ENCODE measurements around the gene RASSF5. TPM values are rescaled to one million over a fixed set of nuclear protein-coding genes. Genes with fewer than 3 reads are reported as not detected.

RASSF5 gene
- total and polyA plus RNA-seq, 9 of the 15 experiments (the other 6 are each of a cell fraction or from before 2014, with no cell fraction given) = 6.1 to 41.0 (median 25.2) TPM

DNA sequence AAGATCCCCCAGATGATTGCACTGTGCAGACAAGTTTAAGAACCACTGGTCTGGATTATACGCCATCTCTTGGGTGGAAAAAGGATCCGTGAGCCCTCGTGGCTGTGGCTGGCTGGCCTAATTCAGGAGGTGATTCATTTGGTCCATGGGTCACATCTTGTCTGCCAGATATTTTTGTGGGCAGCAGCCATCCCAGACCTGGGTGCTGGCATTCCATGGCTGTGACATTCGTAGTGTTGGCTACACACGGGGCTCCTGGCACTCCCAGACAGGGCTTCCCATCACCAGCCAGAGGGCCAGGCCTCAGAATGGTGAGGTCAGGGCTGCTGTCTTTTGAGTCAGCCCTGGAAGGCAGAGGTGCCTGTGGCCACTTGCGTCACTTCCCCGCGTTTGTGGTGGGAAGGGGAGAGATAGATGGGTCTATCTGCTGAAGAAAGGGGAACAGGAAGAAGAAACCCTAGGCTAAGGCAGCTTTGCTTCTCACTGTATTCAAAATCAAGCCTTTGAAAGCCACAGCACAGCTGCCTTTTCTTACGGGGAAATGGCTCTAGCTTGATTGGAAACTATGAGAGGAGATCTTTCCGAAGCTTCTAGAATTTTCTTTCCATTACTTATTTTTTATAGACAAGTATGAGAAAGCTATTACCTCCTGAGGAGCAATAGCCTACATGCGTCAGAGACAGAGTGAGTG is 72.6 kb downstream of the RASSF5 start (continued):
- TF ChIP-seq MCM3 (IDR thresholded peaks at IDR 0.05) = no peak
- no peak for TF ChIP-seq GABPB2 (CRISPR knock-in tag; conservative IDR thresholded peaks at IDR 0.05)
- TF ChIP-seq, protein P1, sequence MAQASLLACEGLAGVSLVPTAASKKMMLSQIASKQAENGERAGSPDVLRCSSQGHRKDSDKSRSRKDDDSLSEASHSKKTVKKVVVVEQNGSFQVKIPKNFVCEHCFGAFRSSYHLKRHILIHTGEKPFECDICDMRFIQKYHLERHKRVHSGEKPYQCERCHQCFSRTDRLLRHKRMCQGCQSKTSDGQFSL (CRISPR knock-in tag; IDR thresholded peaks at IDR 0.05) = no peak
- TF ChIP-seq, protein P1 (tag; IDR thresholded peaks at IDR 0.05) = no peak
- no peak for TF ChIP-seq MEIS2 (IDR thresholded peaks at IDR 0.05; ENCODE audit: partially characterized antibody)
- no peak for TF ChIP-seq MYBL2 (IDR thresholded peaks at IDR 0.05; ENCODE audit: low read depth)
- TF ChIP-seq MYBL2 (CRISPR knock-in tag; IDR thresholded peaks at IDR 0.05; ENCODE audit: borderline replicate concordance) = no peak
- TF ChIP-seq, protein P2, sequence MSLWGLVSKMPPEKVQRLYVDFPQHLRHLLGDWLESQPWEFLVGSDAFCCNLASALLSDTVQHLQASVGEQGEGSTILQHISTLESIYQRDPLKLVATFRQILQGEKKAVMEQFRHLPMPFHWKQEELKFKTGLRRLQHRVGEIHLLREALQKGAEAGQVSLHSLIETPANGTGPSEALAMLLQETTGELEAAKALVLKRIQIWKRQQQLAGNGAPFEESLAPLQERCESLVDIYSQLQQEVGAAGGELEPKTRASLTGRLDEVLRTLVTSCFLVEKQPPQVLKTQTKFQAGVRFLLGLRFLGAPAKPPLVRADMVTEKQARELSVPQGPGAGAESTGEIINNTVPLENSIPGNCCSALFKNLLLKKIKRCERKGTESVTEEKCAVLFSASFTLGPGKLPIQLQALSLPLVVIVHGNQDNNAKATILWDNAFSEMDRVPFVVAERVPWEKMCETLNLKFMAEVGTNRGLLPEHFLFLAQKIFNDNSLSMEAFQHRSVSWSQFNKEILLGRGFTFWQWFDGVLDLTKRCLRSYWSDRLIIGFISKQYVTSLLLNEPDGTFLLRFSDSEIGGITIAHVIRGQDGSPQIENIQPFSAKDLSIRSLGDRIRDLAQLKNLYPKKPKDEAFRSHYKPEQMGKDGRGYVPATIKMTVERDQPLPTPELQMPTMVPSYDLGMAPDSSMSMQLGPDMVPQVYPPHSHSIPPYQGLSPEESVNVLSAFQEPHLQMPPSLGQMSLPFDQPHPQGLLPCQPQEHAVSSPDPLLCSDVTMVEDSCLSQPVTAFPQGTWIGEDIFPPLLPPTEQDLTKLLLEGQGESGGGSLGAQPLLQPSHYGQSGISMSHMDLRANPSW (CRISPR knock-in tag; IDR thresholded peaks at IDR 0.05) = no peak
- TF ChIP-seq, protein P3, sequence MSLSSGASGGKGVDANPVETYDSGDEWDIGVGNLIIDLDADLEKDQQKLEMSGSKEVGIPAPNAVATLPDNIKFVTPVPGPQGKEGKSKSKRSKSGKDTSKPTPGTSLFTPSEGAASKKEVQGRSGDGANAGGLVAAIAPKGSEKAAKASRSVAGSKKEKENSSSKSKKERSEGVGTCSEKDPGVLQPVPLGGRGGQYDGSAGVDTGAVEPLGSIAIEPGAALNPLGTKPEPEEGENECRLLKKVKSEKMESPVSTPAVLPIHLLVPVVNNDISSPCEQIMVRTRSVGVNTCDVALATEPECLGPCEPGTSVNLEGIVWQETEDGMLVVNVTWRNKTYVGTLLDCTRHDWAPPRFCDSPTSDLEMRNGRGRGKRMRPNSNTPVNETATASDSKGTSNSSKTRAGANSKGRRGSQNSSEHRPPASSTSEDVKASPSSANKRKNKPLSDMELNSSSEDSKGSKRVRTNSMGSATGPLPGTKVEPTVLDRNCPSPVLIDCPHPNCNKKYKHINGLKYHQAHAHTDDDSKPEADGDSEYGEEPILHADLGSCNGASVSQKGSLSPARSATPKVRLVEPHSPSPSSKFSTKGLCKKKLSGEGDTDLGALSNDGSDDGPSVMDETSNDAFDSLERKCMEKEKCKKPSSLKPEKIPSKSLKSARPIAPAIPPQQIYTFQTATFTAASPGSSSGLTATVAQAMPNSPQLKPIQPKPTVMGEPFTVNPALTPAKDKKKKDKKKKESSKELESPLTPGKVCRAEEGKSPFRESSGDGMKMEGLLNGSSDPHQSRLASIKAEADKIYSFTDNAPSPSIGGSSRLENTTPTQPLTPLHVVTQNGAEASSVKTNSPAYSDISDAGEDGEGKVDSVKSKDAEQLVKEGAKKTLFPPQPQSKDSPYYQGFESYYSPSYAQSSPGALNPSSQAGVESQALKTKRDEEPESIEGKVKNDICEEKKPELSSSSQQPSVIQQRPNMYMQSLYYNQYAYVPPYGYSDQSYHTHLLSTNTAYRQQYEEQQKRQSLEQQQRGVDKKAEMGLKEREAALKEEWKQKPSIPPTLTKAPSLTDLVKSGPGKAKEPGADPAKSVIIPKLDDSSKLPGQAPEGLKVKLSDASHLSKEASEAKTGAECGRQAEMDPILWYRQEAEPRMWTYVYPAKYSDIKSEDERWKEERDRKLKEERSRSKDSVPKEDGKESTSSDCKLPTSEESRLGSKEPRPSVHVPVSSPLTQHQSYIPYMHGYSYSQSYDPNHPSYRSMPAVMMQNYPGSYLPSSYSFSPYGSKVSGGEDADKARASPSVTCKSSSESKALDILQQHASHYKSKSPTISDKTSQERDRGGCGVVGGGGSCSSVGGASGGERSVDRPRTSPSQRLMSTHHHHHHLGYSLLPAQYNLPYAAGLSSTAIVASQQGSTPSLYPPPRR (CRISPR knock-in tag; IDR thresholded peaks at IDR 0.05; ENCODE audit: borderline replicate concordance) = no peak
- TF ChIP-seq KLF13 (tag; IDR thresholded peaks at IDR 0.05; ENCODE audit: borderline replicate concordance, low read depth) = no peak
- no peak for TF ChIP-seq FUS (optimal IDR thresholded peaks at IDR 0.05; ENCODE audit: low read depth, low read length)
- no peak for TF ChIP-seq POLR2G (IDR thresholded peaks at IDR 0.05; ENCODE audit: low read depth, low read length)
- no peak for TF ChIP-seq TAF9B (IDR thresholded peaks at IDR 0.05; ENCODE audit: partially characterized antibody)
- TF ChIP-seq, protein P4, sequence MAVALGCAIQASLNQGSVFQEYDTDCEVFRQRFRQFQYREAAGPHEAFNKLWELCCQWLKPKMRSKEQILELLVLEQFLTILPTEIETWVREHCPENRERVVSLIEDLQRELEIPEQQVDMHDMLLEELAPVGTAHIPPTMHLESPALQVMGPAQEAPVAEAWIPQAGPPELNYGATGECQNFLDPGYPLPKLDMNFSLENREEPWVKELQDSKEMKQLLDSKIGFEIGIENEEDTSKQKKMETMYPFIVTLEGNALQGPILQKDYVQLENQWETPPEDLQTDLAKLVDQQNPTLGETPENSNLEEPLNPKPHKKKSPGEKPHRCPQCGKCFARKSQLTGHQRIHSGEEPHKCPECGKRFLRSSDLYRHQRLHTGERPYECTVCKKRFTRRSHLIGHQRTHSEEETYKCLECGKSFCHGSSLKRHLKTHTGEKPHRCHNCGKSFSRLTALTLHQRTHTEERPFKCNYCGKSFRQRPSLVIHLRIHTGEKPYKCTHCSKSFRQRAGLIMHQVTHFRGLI (CRISPR knock-in tag; IDR thresholded peaks at IDR 0.05) = peak; percentile 40; the same call in 1 of the 2 replicates
- TF ChIP-seq, protein P5, sequence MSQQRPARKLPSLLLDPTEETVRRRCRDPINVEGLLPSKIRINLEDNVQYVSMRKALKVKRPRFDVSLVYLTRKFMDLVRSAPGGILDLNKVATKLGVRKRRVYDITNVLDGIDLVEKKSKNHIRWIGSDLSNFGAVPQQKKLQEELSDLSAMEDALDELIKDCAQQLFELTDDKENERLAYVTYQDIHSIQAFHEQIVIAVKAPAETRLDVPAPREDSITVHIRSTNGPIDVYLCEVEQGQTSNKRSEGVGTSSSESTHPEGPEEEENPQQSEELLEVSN (IDR thresholded peaks at IDR 0.05; ENCODE audit: borderline replicate concordance in 1 of 2, extremely low read depth in 1 of 2, insufficient read depth in 1 of 2, insufficient read length in 1 of 2, low read depth in 1 of 2, low read length in 1 of 2, poor library complexity in 1 of 2, severe bottlenecking in 1 of 2) = no peak

All from K562 (cell line).